NCI-H1436 treated with DMSO at 0.1 percent for 48 hours (cell line): Measurements from ENCODE around the gene ANKRD28.

Source experiments
- DNase-seq: peaks from one replicate; lab custom pipeline; 2025; lab: John Stamatoyannopoulos, UW

Gene ANKRD28

GRCh38 chr3:15722877-15723623 lies 74.7 kb downstream of the ANKRD28 start:
- no peak for DNase-seq

- no peak for DNase-seq
Observed at GRCh38 chr3:15716178-15716577, 81.6 kb downstream of the ANKRD28 start.

- DNase-seq, result no peak
Observed at GRCh38 chr3:15714448-15714847, 83.3 kb downstream of the ANKRD28 start.

- no peak for DNase-seq
Observed at GRCh38 chr3:15713364-15713763, 84.4 kb downstream of the ANKRD28 start.

GRCh38 chr3:15711281-15711680 lies 86.5 kb downstream of the ANKRD28 start:
- no peak for DNase-seq

- no peak for DNase-seq
Observed at GRCh38 chr3:15708882-15709677, 88.7 kb downstream of the ANKRD28 start.

- DNase-seq, result no peak
Observed at GRCh38 chr3:15707779-15708178, 90.0 kb downstream of the ANKRD28 start.

GRCh38 chr3:15703346-15703745 lies 94.4 kb downstream of the ANKRD28 start:
- DNase-seq, result no peak

GRCh38 chr3:15694628-15695027 lies 103.2 kb downstream of the ANKRD28 start:
- no peak for DNase-seq

- DNase-seq, result no peak
Observed at GRCh38 chr3:15693355-15693754, 104.4 kb downstream of the ANKRD28 start.

- DNase-seq, result no peak
Observed at GRCh38 chr3:15690748-15691147, 107.0 kb downstream of the ANKRD28 start.

GRCh38 chr3:15690230-15690629 lies 107.5 kb downstream of the ANKRD28 start:
- no peak for DNase-seq

GRCh38 chr3:15685927-15686326 lies 111.9 kb downstream of the ANKRD28 start:
- no peak for DNase-seq

- no peak for DNase-seq
Observed at GRCh38 chr3:15683253-15683652, 114.5 kb downstream of the ANKRD28 start.

GRCh38 chr3:15682561-15683185 lies 115.1 kb downstream of the ANKRD28 start:
- DNase-seq, result no peak

- DNase-seq, result no peak
Observed at GRCh38 chr3:15681668-15682067, 116.1 kb downstream of the ANKRD28 start.

GRCh38 chr3:15679306-15679705 lies 118.5 kb downstream of the ANKRD28 start:
- no peak for DNase-seq

- no peak for DNase-seq
Observed at GRCh38 chr3:15676259-15676658, 121.5 kb downstream of the ANKRD28 start.

- no peak for DNase-seq
Observed at GRCh38 chr3:15673536-15673935, 124.2 kb downstream of the ANKRD28 start.

GRCh38 chr3:15667484-15667883 lies 130.3 kb downstream of the ANKRD28 start:
- DNase-seq, result no peak

- DNase-seq, result no peak
Observed at GRCh38 chr3:15666277-15666676, 131.5 kb downstream of the ANKRD28 start.

- no peak for DNase-seq
Observed at GRCh38 chr3:15665510-15666150, 132.1 kb downstream of the ANKRD28 start.
